Measurements from ENCODE around the gene WWOX. TPM values are rescaled to one million over a fixed set of nuclear protein-coding genes. Genes with fewer than 3 reads are reported as not detected.

WWOX gene
- total RNA-seq, 2 donors from 2014 or later: 33.8 to 82.5 TPM

GRCh38 chr16:78256686-78257375, 157.4 kb downstream of the WWOX start:
- DNase-seq (ENCODE audit: low spot score) (no peak), ATAC-seq (ENCODE audit: insufficient number of reproducible peaks, low FRiP score, low read depth) (no peak)
- Histone ChIP-seq H3K27ac (no peak overlapping the region), H3K9me3 (no peaks in the 10 kb centered on the region), H3K36me3 (no peaks in the 10 kb centered on the region), H3K4me3 (no peak overlapping the region), H3K4me1 (ENCODE audit: control insufficient read depth in 1 of 2, low read depth in 2 of 2) (peaks cover 0 to 3% of the 10 kb centered on the region in 2 donors), H3K27me3 (replicated peaks; ENCODE audit: insufficient read depth) (no peaks in the 10 kb centered on the region)
- no peak for TF ChIP-seq CTCF (IDR thresholded peaks at IDR 0.05)

GRCh38 chr16:78257376-78257728, 157.9 kb downstream of the WWOX start:
- H3K9me3 ChIP-seq: no peaks in the 10 kb centered on the region
- no peak overlapping the region for H3K27ac ChIP-seq
- no peak for TF ChIP-seq CTCF (IDR thresholded peaks at IDR 0.05)

GRCh38 chr16:78258375-78259065, 159.1 kb downstream of the WWOX start:
- Histone ChIP-seq H3K27ac (no peak overlapping the region), H3K4me1 (ENCODE audit: control insufficient read depth in 1 of 2, low read depth in 2 of 2) (peaks cover 0 to 3% of the 10 kb centered on the region in 2 donors), H3K27me3 (replicated peaks; ENCODE audit: insufficient read depth) (no peaks in the 10 kb centered on the region), H3K9me3 (no peaks in the 10 kb centered on the region), H3K36me3 (no peaks in the 10 kb centered on the region), H3K4me3 (no peak overlapping the region)
- no peak for ATAC-seq (ENCODE audit: insufficient number of reproducible peaks, low FRiP score, low read depth)
- no peak for TF ChIP-seq CTCF (IDR thresholded peaks at IDR 0.05)
- no peak for DNase-seq (ENCODE audit: low spot score)

More at GRCh38 chr16:78257376-78257728, 157.9 kb downstream of the WWOX start:
- no peaks in the 10 kb centered on the region for H3K27me3 ChIP-seq (replicated peaks; ENCODE audit: insufficient read depth)
- no peak overlapping the region for H3K4me3 ChIP-seq
- ATAC-seq (ENCODE audit: insufficient number of reproducible peaks, low FRiP score, low read depth) (no peak), DNase-seq (ENCODE audit: low spot score) (no peak)
- peaks cover 0 to 3% of the 10 kb centered on the region in 2 donors for H3K4me1 ChIP-seq (ENCODE audit: control insufficient read depth in 1 of 2, low read depth in 2 of 2)
- H3K36me3 ChIP-seq: no peaks in the 10 kb centered on the region

- Histone ChIP-seq H3K4me1 (ENCODE audit: control insufficient read depth in 1 of 2, low read depth in 2 of 2) (peaks cover 0 to 3% of the 10 kb centered on the region in 2 donors), H3K36me3 (no peaks in the 10 kb centered on the region), H3K27me3 (replicated peaks; ENCODE audit: insufficient read depth) (no peaks in the 10 kb centered on the region), H3K27ac (no peak overlapping the region), H3K4me3 (no peak overlapping the region), H3K9me3 (no peaks in the 10 kb centered on the region)
- no peak for TF ChIP-seq CTCF (IDR thresholded peaks at IDR 0.05)
- DNase-seq (ENCODE audit: low spot score) (no peak), ATAC-seq (ENCODE audit: insufficient number of reproducible peaks, low FRiP score, low read depth) (no peak)
Observed at GRCh38 chr16:78259873-78260272, 160.4 kb downstream of the WWOX start.

- Histone ChIP-seq H3K9me3 (no peaks in the 10 kb centered on the region), H3K4me3 (no peak overlapping the region), H3K4me1 (ENCODE audit: control insufficient read depth in 1 of 2, low read depth in 2 of 2) (no peaks in the 10 kb centered on the region), H3K36me3 (no peaks in the 10 kb centered on the region), H3K27me3 (replicated peaks; ENCODE audit: insufficient read depth) (no peaks in the 10 kb centered on the region), H3K27ac (no peak overlapping the region)
- no peak for DNase-seq (ENCODE audit: low spot score)
- no peak for ATAC-seq (ENCODE audit: insufficient number of reproducible peaks, low FRiP score, low read depth)
- TF ChIP-seq CTCF (IDR thresholded peaks at IDR 0.05): no peak
Observed at GRCh38 chr16:78264642-78265041, 165.2 kb downstream of the WWOX start.
